Effector memory CD8-positive, alpha-beta T cell (primary cell): ENCODE data around the gene SKIC8.
A peak's percentile ranks its signal among the peaks of the same experiment; 100 is the strongest.

Experiments used
- ATAC-seq: fragments of 150-1000 bp; cut with Tn5 transposase; replicated peaks from 2 replicates; pipeline ENCODE4 v1.10.0; 2021; ENCODE audit warnings: mild to moderate bottlenecking, moderate library complexity
- DNase-seq, 3 experiments: peaks; one replicate each; pipeline ENCODE4 v3.0.0; 2021
- H3K27ac Mint-ChIP-seq, 2 donors: one replicate each; pipeline ENCODE4 v1.8.0; 2022; ENCODE audit warnings: mild to moderate bottlenecking in 2 of 2, mixed read lengths in 2 of 2, moderate library complexity in 2 of 2
- H3K27me3 Mint-ChIP-seq, 2 donors: one replicate each; pipeline ENCODE4 v1.8.0; 2022; ENCODE audit warnings: mixed read lengths in 2 of 2
- H3K36me3 Mint-ChIP-seq: one replicate; pipeline ENCODE4 v1.8.0; 2022; ENCODE audit warnings: mild to moderate bottlenecking, moderate library complexity, mixed read lengths; ENCODE audit not compliant: insufficient read depth
- H3K4me1 Mint-ChIP-seq, 2 donors: one replicate each; pipeline ENCODE4 v1.8.0; 2022; ENCODE audit warnings: low read depth in 2 of 2, mixed read lengths in 2 of 2
- H3K4me3 Mint-ChIP-seq, 2 donors: one replicate each; pipeline ENCODE4 v1.8.0; 2022; ENCODE audit warnings: mild to moderate bottlenecking in 2 of 2, mixed read lengths in 2 of 2, moderate library complexity in 2 of 2
- H3K9me3 Mint-ChIP-seq, 2 donors: one replicate each; pipeline ENCODE4 v1.8.0; 2022; ENCODE audit warnings: mixed read lengths in 2 of 2

The SKIC8 gene

DNA sequence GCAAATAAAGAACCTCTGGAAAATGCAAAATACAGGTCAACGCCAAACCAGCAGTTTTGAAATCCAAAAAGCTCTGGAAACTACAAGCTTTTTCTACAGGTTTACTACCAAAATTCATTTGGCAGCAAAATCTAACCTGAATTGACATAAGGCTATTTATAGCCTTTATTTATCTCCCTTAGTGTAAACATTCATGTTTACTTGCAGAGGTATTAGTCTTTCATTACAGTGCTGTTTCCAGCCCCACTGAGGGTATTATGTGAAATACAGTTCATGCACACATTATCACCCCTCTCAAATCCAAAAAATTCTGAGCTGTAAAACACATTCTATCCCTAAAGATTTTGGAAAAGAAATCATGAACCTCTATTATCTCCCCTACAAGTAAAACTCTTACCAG lies 7.2 kb downstream of the SKIC8 start:
- H3K4me3 Mint-ChIP-seq, result no peak overlapping the region
- H3K9me3 Mint-ChIP-seq, result no peaks in the 10 kb centered on the region
- no peaks in the 10 kb centered on the region for H3K27me3 Mint-ChIP-seq
- DNase-seq (no peak), ATAC-seq (no peak)
- H3K27ac Mint-ChIP-seq, result no peak overlapping the region
- peaks cover 27% of the 10 kb centered on the region for H3K36me3 Mint-ChIP-seq
- H3K4me1 Mint-ChIP-seq, result no peaks in the 10 kb centered on the region

DNA sequence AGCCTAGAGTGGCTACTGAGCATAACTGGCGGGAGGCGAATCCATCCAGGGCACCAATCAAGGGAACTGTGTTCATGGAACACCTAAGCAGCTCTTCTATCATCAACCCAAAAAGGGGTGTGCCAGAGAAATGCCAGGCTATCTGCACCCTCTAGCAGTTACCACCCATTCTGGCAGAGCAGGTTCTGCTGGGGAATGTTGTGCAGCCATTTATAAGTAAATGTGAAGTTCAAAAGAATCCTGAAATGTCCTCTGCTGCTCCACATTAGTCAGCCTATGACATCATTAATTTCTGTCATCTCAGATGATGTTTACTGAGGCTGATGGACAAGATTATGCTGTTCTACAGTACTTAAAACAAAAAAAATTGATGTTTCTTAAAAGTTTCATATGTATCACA lies 7.7 kb downstream of the SKIC8 start:
- ATAC-seq, result no peak
- H3K4me1 Mint-ChIP-seq, result no peaks in the 10 kb centered on the region
- H3K27ac Mint-ChIP-seq, result no peak overlapping the region

DNA sequence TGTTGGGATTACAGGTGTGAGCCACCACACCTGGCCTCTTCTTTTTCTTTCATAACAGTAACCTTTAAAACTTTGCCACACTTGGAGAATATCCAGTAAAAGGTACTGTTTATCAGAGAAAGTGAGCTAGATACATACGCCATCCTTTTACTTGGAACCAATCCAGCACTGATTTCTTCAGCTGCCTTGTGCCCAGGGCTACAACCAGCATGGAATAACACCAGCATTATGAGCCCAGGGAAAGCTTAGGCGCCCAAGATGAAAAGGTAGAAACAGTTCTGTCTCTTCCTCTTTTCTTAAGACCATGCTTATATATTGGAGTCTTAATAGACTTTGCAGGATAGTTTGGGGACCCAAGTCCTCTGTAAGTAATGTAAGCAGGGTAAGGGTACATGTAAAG lies 8.4 kb downstream of the SKIC8 start:
- no peak overlapping the region for H3K27ac Mint-ChIP-seq
- peaks cover 33% of the 10 kb centered on the region for H3K36me3 Mint-ChIP-seq
- H3K4me3 Mint-ChIP-seq, result no peak overlapping the region
- DNase-seq (no peak), ATAC-seq (no peak)
- no peaks in the 10 kb centered on the region for H3K27me3 Mint-ChIP-seq
- peaks cover 0 to 2% of the 10 kb centered on the region in 2 donors for H3K4me1 Mint-ChIP-seq
- no peaks in the 10 kb centered on the region for H3K9me3 Mint-ChIP-seq

More for the DNA sequence above, 7.7 kb downstream of the SKIC8 start:
- DNase-seq, result no peak
- H3K4me3 Mint-ChIP-seq, result no peak overlapping the region
- peaks cover 27% of the 10 kb centered on the region for H3K36me3 Mint-ChIP-seq
- no peaks in the 10 kb centered on the region for H3K27me3 Mint-ChIP-seq
- no peaks in the 10 kb centered on the region for H3K9me3 Mint-ChIP-seq

DNA sequence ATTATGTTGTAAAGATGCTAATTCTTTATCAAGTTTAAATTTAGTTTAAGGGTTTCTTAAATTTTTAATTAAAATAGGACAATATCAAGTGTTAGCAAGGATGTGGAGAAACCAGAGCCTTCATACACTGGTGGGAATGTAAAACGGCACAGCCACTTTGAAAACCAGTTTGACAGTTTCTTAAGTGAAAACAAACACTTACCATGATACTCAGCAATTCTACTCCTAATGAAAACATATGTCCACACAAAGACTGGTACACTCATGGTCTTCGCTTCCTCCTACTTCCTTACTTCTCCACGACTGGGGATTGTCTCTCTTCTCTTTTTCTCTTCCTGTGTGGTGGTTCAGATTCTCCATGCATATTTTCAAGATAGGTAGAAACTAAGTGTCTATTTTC lies 9.2 kb downstream of the SKIC8 start:
- Mint-ChIP-seq H3K4me3 (no peak overlapping the region), H3K27me3 (no peaks in the 10 kb centered on the region), H3K9me3 (no peaks in the 10 kb centered on the region), H3K27ac (no peak overlapping the region), H3K36me3 (peaks cover 41% of the 10 kb centered on the region), H3K4me1 (peaks cover 0 to 5% of the 10 kb centered on the region in 2 donors)
- no peak for ATAC-seq
- no peak for DNase-seq

DNA sequence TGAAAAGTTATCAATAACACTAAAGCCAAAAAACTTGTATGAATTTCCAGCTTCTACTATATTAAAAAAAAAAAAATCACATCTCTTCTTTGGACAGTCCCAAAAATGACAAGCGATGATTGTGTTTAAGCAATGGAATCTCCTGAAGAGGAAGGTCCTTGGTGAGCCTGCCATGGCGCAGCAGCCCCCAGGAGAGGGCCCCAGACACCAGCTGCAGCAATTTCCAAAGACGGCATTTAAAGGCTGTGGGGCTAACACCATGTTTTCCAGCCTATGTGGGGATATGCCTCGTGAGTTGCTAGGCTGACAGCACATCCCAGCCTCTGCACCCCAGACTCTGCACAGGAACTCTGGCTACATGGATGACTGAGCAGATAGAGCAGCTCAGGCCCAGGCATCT lies 14.7 kb downstream of the SKIC8 start:
- H3K27ac Mint-ChIP-seq, result no peak overlapping the region
- no peak for ATAC-seq
- H3K4me3 Mint-ChIP-seq, result no peak overlapping the region

DNA sequence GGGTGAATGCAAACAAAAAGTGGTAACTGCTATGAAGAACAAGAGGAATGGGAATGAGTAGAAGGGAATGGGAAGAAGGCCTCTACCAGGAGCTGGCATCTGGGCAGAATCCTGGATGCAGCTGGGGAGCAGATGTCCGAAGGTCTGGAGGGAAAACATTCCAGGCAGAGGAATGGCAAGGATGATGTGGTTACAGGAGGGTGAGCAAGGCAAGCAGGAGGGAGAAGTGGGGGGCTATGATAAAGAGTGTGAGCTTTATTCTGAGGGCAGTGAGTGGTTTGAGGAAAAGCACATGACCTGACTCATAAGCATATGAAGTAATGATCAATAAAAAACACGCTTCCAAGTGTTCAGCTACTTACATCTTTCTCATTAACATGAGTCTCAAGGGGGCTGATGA lies 17.1 kb downstream of the SKIC8 start:
- no peaks in the 10 kb centered on the region for H3K27me3 Mint-ChIP-seq
- DNase-seq (no peak), ATAC-seq (no peak)
- peaks cover 35% of the 10 kb centered on the region for H3K36me3 Mint-ChIP-seq
- peaks cover 0 to 5% of the 10 kb centered on the region in 2 donors for H3K4me1 Mint-ChIP-seq
- H3K4me3 Mint-ChIP-seq, result no peak overlapping the region
- H3K27ac Mint-ChIP-seq, result no peak overlapping the region
- no peaks in the 10 kb centered on the region for H3K9me3 Mint-ChIP-seq

More for the DNA sequence above, 14.7 kb downstream of the SKIC8 start:
- Mint-ChIP-seq H3K4me1 (peaks cover 0 to 5% of the 10 kb centered on the region in 2 donors), H3K36me3 (peaks cover 47% of the 10 kb centered on the region), H3K27me3 (no peaks in the 10 kb centered on the region), H3K9me3 (no peaks in the 10 kb centered on the region)
- DNase-seq, result no peak

DNA sequence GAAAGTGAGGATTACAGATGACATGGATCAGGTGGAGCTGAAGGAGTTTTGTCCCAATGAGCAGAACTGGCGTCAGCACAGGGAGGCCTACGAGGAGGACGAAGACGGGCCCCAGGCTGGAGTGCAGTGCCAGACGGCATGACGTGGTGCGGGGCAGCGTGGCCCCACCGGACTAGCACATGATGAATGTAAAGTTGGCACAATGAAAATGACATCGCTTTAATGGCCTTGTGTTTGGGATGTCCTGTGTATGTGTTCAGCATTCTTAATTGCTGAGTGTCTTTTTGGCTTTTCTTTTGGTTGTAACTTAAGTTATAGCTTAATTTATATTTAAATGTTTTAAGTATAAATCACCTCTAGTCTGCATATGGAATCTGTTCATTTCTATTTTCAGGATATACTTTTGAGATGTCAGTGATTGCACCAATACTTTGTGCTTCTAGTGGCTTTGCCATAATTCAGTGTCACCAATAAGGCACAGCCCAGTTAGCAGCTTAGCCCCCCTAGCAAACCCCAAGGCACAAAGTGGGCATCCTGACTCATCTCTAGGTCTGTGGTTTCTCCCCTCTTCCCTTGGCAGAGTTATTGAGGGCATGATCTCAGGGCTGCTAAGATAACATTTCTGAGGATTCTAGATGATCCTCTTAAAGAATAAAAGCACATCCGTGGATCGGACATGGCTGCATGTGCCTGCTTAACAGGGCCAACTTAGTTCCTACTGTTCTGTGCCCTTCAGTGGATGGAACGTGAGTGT lies 18.9 kb downstream of the SKIC8 start:
- Mint-ChIP-seq H3K27me3 (no peaks in the 10 kb centered on the region), H3K9me3 (no peaks in the 10 kb centered on the region), H3K4me3 (no peak overlapping the region), H3K36me3 (peaks cover 23% of the 10 kb centered on the region), H3K27ac (peak overlapping the region in 1 of 2 donors; percentile 46), H3K4me1 (no peaks in the 10 kb centered on the region)
- DNase-seq (no peak), ATAC-seq (no peak)

DNA sequence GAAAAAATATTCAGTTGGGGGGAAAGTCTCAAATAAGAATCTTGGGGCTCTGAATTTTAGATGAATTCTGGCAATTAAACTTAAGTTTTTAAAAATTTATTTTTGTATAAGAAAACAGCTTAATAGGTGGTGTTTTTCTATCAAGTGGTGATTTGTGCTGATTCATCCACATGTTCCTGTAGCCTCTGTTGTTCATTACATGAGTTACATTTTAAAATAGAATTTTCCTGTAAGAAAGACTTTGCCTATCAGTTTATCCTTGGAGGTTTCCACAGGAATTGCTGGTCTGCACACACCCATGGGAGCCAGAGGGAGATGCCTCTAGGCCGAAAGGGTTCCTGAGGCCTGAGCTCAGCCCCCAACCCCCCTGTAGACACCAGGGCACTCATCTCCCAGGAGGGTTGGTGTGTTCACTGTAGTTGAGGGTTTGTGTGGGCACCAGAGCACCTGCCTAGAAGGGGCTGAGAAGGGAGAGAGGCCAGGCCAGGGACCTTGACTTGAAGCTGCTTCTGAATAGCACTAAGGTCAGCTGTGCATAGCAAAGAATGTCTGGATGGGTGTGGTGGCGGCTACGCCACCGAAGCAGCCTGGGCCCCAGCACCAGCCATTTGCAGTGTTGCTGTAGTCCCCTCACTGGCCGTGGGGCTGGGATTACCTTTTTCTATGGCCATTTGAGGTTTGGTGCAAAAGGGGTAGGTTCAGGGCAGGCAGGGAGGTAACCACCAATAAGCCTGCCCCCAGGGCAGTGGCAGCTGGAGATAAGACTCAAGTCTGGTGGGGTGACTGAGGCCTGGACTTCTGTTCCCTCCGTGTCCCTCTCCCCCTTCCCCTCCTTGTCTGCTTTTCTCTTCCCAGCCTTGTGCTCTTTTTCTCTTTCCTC lies 23.1 kb downstream of the SKIC8 start:
- DNase-seq (no peak), ATAC-seq (no peak)
- Mint-ChIP-seq H3K9me3 (no peaks in the 10 kb centered on the region), H3K4me3 (no peak overlapping the region), H3K36me3 (peaks cover 14% of the 10 kb centered on the region), H3K27ac (peak overlapping the region; percentile 20 to 25), H3K4me1 (no peaks in the 10 kb centered on the region), H3K27me3 (no peaks in the 10 kb centered on the region)

DNA sequence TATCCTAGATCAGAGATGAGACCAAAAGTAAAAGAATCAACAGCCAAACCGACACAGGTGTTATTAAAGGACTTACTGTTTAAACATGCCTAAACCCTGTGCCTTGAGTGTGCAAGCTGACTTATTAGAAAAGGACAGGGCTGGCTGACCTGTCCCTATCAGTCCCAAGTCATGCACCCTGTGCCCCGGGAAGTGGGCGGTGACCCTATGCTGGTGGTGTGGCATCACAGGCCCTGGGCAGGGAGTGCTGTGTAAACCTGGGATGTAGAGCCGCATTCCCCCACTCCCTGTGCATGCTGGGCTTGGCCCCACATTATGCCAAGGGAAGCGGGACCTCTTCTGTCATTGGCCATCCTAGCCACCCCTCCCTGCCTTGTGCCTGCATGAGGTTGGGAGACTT lies 24.4 kb downstream of the SKIC8 start:
- H3K4me3 Mint-ChIP-seq, result no peak overlapping the region
- H3K36me3 Mint-ChIP-seq, result peaks cover 8% of the 10 kb centered on the region
- H3K27ac Mint-ChIP-seq, result no peak overlapping the region
- no peaks in the 10 kb centered on the region for H3K9me3 Mint-ChIP-seq
- ATAC-seq, result no peak
- DNase-seq, result no peak
- H3K4me1 Mint-ChIP-seq, result no peaks in the 10 kb centered on the region
- H3K27me3 Mint-ChIP-seq, result no peaks in the 10 kb centered on the region

DNA sequence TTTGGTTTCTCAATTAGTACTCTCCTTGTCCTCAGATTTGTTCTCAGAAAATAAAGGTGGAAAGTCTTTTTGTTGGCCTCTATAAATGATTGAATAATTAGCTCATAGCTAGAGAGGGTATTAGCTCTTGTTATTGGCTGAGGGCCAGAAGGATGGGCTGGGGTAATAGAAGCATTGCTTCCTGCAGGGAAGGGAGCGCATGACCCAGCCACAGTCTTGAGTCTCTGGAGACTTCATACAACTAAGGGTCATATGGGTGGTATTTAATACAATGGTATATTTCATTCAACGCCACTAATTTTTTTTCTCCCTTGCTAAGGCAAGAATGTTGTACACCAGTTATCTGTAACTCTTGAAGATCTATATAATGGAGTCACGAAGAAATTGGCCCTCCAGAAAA lies 26.6 kb downstream of the SKIC8 start:
- Mint-ChIP-seq H3K27me3 (no peaks in the 10 kb centered on the region), H3K4me3 (no peak overlapping the region), H3K27ac (no peak overlapping the region), H3K36me3 (peaks cover 11% of the 10 kb centered on the region), H3K4me1 (peaks cover under 1 to 7% of the 10 kb centered on the region in 2 donors), H3K9me3 (no peaks in the 10 kb centered on the region)
- no peak for DNase-seq
- no peak for ATAC-seq

DNA sequence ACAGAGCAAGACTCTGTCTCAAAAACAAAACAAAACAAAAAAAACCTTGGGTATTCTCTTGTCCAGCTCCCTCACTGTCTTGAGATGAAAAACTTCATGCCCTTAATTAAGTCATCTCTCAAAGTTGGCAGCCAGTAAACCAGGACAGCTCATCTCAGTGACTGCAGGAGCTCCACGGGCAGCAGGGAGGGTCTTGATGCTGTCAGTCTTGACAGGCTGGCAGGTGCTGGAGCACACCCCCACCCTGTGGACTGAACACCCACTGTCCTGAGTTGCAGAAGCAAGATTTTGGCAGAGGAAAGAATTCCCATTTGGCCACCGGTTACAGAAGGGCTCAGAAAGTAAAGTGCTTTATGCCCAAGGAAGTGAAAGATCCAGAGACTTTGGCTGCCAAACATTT lies 27.1 kb downstream of the SKIC8 start:
- no peak for ATAC-seq
- no peaks in the 10 kb centered on the region for H3K9me3 Mint-ChIP-seq
- no peak for DNase-seq
- H3K27ac Mint-ChIP-seq, result peak overlapping the region in 1 of 2 donors; percentile 51
- peaks cover 2 to 7% of the 10 kb centered on the region in 2 donors for H3K4me1 Mint-ChIP-seq
- no peak overlapping the region for H3K4me3 Mint-ChIP-seq
- H3K27me3 Mint-ChIP-seq, result no peaks in the 10 kb centered on the region
- peaks cover 11% of the 10 kb centered on the region for H3K36me3 Mint-ChIP-seq

DNA sequence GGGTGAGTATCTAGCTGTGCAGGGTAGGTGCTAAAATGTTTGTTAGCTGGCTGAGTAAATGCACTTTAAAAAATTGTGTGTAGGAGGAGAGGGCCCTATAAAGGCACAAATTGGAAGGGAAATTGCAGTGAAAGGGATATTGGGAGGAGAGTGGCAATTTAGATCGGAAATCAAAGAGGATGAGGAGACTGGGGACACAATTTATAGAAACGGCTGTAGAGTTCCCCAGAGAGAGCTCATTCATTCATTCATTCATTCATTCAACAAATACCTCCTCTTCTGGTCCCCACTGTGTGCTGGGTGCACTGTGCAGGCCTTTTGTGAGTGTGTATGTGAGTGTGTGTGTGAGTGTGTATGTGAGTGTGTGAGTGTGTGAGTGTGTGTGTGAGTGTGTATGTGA lies 32.6 kb downstream of the SKIC8 start:
- DNase-seq, result no peak
- peaks cover 12% of the 10 kb centered on the region for H3K36me3 Mint-ChIP-seq
- no peak for ATAC-seq
- no peaks in the 10 kb centered on the region for H3K27me3 Mint-ChIP-seq
- no peaks in the 10 kb centered on the region for H3K9me3 Mint-ChIP-seq
- no peak overlapping the region for H3K4me3 Mint-ChIP-seq
- peaks cover 16 to 21% of the 10 kb centered on the region in 2 donors for H3K4me1 Mint-ChIP-seq
- H3K27ac Mint-ChIP-seq, result peak overlapping the region in 1 of 2 donors; percentile 15

DNA sequence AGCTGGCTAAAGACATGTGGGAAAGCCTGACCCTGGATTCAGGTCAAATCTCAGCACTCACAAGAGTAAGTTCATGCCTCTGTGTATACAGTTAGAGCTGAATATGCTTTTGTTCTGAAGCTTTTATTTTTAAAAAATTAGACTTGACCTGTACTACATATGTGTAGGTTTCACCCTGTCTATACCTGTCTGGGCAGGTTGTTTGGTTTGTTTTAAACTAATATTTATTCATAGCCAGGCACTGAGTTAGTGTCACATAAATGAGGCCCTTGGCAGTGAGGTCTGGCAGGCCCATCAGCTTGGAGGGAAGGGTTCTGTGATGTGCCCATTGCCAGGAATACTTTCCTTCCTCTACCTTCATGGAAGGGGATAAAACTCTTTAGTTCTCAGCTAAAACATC lies 33.2 kb downstream of the SKIC8 start:
- peaks cover 12% of the 10 kb centered on the region for H3K36me3 Mint-ChIP-seq
- DNase-seq, result no peak
- peak overlapping the region; percentile 82 to 86 for H3K4me3 Mint-ChIP-seq
- H3K27me3 Mint-ChIP-seq, result no peaks in the 10 kb centered on the region
- H3K27ac Mint-ChIP-seq, result peak overlapping the region; percentile 85 to 94
- ATAC-seq, result no peak
- no peaks in the 10 kb centered on the region for H3K9me3 Mint-ChIP-seq
- H3K4me1 Mint-ChIP-seq, result peaks cover 16 to 21% of the 10 kb centered on the region in 2 donors

DNA sequence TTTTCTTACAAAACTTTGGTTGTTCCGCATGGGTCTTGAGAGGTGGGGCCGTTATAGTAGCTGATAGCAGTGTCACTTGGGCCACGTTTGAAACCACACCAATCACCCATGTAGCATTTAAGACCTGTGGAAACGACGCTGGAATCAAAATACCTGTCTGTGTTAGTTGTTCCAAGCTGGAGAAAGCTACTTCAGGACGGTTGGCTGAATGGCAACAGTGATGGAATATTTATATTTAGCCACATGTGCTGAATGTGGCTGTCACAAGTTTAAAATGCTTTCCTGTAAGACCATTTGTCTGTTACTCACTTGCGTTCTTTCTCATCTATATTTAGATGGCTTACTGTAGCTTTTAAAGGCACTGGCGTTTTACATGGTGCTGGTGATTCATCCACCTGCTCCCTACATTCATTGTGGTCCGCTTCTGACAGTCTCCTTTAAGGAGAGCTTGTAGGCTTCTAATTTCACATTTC lies 33.6 kb downstream of the SKIC8 start:
- Mint-ChIP-seq H3K9me3 (no peaks in the 10 kb centered on the region), H3K27ac (peak overlapping the region; percentile 85 to 94), H3K4me1 (peaks cover 16 to 21% of the 10 kb centered on the region in 2 donors), H3K36me3 (peaks cover 12% of the 10 kb centered on the region), H3K4me3 (peak overlapping the region; percentile 82 to 86), H3K27me3 (no peaks in the 10 kb centered on the region)
- ATAC-seq, result no peak
- DNase-seq, result no peak
